GM15510 (cell line): ENCODE data around the gene GPR137B.

Experiments used
- POLR2A ChIP-seq: IDR thresholded peaks from 3 replicates; pipeline ENCODE4 v1.6.1; 2011; ENCODE audit warnings: borderline replicate concordance; ENCODE audit not compliant: insufficient read length; ENCODE audit errors: extremely low read depth

GPR137B gene

DNA sequence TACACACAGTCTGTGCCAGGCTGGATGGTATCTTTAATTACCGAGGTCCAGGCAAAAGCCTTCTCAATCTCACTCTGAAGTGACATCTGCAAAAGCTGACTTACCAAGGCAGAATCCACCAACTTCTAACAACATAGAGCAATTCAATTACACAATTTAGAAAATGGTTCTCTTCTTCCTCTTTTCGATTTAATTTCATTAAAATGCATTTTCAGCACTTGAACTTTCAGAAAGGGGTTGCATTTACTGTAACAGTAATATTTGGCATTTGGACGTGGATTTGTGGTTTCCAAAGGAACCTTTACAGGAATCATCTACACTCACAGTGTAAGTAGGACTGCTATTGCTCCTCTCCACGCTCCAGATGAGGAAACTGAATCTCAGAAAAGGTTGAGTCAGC is 86.1 kb downstream of the GPR137B start:
- TF ChIP-seq POLR2A, result no peak

DNA sequence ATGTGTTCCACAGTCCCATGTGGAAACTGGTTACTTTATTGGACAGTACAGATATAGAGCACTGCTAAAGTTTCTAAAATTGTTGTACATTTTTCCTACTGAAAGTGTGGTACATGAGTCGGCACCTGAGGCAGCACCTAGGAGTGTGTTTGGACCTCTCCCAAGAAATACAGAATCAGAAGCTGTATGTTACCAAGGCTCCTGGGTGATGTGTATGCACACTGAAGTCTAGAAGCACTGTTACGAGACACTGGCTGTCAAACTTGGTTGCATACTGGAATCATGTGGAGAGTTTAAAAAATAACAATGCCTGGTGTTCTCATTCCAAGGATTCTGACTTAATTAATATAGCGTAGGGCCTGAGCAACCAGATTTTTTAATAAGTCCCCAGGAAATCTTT is 92.8 kb downstream of the GPR137B start:
- TF ChIP-seq POLR2A, result no peak

DNA sequence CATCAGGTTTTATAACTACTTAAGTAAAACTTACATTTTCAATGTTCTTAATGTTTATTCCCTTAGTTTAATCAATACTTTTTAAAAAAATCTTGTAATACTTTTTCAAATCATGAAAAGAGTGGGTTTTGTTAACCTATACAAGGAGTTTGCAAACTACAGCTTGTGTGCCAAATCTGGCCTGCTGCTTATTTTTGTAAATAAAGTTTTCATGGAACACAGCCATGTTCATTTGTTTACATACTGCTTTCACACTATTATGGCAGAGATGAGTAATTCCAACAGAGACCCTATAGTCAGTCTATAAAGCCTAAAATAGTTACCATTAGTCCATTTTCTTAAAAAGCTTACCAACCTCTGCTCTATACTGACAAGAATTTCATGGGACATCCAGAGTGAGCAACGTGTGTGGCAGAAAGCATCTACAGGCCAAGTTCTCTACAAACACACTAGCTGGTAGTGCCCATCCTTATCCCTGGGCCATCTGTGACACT is 96.8 kb downstream of the GPR137B start:
- no peak for TF ChIP-seq POLR2A

DNA sequence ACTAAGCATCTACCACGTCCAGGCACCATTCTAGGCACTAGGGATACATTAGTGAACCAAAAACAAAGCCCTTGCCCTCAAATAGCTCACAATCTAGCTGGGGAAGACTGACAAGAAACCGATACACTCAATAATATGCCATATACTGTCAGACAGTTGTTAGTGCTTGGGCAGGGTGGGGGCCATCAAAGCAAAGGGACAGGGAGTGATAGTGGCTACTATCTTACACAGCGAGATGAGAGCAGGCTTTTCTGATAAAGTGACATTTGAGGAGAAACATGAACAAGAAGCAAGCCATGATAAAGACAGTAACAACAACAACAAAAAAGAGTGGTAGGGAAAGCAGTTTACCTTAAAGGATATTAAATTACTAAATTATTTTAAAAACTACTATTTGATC is 98.3 kb downstream of the GPR137B start:
- no peak for TF ChIP-seq POLR2A

DNA sequence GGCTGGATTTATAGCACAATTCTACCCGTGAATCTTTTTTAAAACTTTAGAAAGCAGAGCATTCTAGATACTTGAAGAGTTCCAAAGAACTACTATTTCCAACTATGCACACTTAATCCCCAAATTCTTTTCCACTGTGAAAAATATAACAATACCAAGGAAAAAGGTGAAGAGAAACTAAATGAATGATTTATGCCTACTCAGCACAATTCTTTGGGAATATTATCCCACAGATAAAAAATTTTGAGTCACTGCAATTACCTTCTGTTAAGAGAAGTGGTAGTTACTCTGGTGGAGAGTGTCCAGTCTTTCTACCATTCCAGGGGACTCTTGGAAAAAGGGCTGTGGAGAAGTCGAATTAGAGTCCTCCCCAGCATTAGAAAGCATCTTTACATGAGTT is 100.2 kb downstream of the GPR137B start:
- TF ChIP-seq POLR2A, result no peak

DNA sequence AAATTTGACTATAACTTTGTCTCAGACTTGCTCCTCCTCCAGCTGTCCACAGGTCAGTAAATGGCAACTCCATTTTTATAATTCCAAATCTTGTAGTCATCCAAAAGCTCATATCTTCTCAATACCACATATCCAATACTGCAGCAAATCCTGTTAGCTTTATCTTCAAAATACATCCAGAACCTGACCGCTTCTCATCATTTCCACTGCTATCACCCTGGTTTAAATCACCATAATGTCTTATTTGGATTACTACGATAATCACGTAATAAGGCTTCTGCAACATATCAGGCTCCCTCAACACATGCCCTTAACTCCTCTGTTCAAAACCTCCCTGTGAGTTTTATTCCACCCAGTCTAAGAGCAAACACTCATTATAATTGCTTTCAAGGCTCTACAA is 104.9 kb downstream of the GPR137B start:
- no peak for TF ChIP-seq POLR2A

DNA sequence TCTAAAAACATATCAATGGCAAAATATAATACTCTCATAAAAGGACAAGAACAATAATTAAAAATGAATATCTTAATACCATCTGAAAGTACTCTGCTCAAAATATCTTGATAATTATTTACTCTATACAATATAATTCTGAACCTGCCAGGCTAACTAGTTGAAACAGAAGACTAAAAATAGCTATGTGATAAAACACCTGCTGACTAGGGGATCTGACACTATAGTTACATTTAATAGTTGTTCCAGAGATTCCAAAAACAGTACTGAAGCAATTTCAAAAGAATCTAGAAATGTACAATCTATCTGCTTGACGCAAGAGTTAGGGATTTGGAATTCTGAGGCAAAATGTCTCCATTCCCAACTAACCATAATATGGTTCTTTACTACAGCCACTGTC is 109.2 kb downstream of the GPR137B start:
- TF ChIP-seq POLR2A, result no peak

DNA sequence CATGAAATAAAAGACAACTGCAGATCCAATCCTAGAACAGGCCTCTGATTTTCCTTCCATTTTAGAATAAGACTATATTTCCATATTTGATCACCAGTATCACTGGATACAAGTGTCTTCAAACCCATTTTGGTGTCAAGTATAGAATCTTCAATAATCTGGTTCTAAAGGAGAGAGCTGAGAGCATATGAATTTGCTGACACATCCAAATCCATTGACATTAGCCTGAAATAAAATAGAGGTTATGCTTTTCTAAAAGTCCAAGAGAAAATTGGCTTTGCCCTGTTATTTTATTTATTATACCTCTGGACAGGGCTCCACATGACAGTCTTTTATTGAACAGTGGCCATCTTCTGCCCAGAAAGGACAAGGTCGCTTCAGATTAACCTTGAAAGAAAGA is 110.8 kb downstream of the GPR137B start:
- TF ChIP-seq POLR2A, result no peak

DNA sequence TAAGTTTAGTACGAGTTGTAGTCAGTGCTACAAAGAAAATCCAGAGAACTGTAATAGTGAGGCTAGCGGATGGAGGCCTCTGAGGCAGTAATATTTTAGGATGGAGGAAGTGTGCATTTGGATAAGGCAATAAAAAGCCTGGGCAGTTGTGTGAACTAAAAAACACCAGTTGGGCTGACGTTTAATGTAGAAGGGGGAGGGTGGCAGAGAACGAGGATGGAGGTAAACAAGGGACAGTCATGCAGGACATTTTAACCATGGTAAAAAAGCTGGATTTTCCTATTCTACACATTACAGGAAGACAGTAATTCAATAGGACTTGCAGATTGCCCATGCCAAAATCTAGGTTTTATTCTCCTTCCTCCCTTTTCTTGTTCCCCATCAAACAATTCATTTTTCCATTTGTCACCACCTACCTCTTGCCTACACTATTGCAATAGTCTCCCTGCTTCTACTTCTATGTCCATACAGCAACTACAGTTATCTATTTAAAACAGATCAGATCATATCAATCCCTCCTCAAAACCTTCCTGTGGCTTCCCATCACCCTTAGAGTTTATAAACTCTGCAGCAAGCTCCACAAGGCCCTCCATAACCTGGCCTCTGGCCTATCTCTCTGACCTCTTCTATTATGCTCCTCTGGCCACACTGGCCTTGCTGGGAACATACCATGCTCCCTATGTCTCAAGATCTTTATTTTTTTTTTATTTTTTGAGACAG is 111.7 kb downstream of the GPR137B start:
- no peak for TF ChIP-seq POLR2A

- TF ChIP-seq POLR2A, result no peak
Measured at GRCh38 chr1:236257216-236257615, 114.9 kb downstream of the GPR137B start.

DNA sequence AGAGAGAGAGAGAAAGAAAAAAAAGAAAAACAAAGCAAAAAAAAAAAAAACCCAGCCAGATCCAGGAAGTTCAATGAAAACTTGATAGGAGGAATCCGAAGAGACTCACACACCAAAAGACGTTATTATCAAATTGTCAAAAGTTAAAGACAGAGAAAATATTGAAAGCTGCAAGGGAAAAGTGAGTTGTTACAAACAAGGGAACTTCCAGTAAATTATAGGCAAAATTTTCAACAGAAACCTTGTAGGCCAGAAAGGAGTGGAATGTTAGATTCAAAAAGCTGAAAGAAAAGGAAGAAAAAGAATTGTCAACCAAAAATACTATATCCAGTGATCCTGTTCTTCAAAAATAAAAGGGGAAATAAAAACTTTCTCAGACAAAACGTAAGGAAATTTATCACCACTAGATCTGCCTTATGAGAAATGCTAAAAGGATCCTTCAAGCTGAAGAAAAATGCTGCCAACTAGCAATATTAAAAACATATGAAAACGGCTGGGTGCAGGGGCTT is 115.8 kb downstream of the GPR137B start:
- TF ChIP-seq POLR2A, result no peak
